ENCODE results near the gene PTTG1.

Gene PTTG1

GRCh38 chr5:160418561-160419457 lies 2.8 kb upstream of the PTTG1 start, which contains the start of gene SLU7:
SLU7 (minus strand) TSS chr5:160419081; CDS start chr5:160415294, 3,787 bp downstream.
- Histone ChIP-seq H3K27me3 (no peaks in the 10 kb centered on the region), H3K4me1 (peaks cover 0 to 40% (median 21%) of the 10 kb centered on the region in 4 donors), H3K4me3 (peak within 1 kb of the TSS; percentile 65 to 82), H3K9me3 (no peaks in the 10 kb centered on the region), H3K27ac (peak within 1 kb of the TSS; percentile 86 to 91), H3K36me3 (peaks cover 6 to 14% (median 13%) of the 10 kb centered on the region in 3 donors)
- TF ChIP-seq, protein P1, sequence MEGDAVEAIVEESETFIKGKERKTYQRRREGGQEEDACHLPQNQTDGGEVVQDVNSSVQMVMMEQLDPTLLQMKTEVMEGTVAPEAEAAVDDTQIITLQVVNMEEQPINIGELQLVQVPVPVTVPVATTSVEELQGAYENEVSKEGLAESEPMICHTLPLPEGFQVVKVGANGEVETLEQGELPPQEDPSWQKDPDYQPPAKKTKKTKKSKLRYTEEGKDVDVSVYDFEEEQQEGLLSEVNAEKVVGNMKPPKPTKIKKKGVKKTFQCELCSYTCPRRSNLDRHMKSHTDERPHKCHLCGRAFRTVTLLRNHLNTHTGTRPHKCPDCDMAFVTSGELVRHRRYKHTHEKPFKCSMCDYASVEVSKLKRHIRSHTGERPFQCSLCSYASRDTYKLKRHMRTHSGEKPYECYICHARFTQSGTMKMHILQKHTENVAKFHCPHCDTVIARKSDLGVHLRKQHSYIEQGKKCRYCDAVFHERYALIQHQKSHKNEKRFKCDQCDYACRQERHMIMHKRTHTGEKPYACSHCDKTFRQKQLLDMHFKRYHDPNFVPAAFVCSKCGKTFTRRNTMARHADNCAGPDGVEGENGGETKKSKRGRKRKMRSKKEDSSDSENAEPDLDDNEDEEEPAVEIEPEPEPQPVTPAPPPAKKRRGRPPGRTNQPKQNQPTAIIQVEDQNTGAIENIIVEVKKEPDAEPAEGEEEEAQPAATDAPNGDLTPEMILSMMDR (IDR thresholded peaks at IDR 0.05): no peak
- DNase-seq: peak; percentile 92 to 97
- intact Hi-C loops (cut with DNase I; ENCODE audit: low total_unique reads): no loop called here

DNA sequence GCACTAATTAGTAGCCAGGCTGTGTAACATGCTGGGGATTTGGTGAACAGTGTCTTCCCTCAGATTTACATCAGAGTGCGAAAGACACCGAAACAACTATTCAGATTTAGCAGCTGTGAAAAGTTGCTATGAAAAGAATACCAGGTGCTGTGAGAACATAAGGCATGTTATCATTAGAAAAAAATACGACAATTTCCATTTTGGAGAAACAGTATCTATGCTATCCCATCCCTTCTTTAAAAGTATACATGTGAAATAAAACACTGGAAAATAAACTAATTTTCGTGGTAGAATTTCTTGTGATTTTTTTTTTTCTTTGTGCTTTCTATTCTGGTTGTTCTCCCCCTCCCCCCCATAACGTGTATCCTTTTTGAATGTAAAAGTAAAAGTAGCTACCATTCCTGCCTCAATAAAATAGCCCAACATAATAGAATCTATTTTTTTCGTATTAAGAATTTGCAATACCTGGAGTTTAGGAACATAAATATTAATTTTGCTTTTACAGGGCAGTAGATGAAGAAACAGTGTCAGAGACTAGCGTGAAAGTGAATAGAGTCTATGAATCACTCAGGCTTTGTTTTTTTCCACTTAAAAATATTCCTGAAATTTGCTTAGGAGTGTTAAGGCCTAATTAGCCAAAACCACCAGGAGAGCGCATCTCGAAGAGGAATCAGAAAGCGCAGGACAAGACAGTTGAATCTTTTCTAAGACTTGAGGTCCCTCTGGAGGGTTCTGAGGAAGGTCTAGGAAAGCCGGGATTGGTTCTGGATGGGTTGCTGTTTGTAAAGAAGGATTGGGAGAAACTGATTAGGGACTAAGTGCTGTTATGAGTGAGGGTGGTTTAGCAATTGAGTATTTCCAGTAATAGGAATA lies 2.0 kb upstream of the PTTG1 start:
- no peak for DNase-seq
- Histone ChIP-seq H3K4me3 (peak overlapping the region; percentile 65 to 82), H3K27me3 (no peaks in the 10 kb centered on the region), H3K4me1 (peaks cover 0 to 40% (median 21%) of the 10 kb centered on the region in 4 donors), H3K9me3 (no peaks in the 10 kb centered on the region), H3K27ac (peak overlapping the region; percentile 86 to 91), H3K36me3 (peaks cover 0 to 5% (median 5%) of the 10 kb centered on the region in 3 donors)
- TF ChIP-seq, protein P1 (IDR thresholded peaks at IDR 0.05): no peak
- intact Hi-C loops (cut with DNase I; ENCODE audit: low total_unique reads): no loop called here

- H3K36me3 ChIP-seq: no peaks in the 10 kb centered on the region
- no peaks in the 10 kb centered on the region for H3K27me3 ChIP-seq
- intact Hi-C loops (cut with DNase I; ENCODE audit: low total_unique reads): no loop called here
- DNase-seq: no peak
- H3K4me1 ChIP-seq: peaks cover 0 to 40% (median 20%) of the 10 kb centered on the region in 4 donors
- no peaks in the 10 kb centered on the region for H3K9me3 ChIP-seq
- TF ChIP-seq, protein P1 (IDR thresholded peaks at IDR 0.05): no peak
- peak overlapping the region in 1 of 2 donors; percentile 86 for H3K27ac ChIP-seq
- no peak overlapping the region for H3K4me3 ChIP-seq
These were observed 1.4 kb upstream of the PTTG1 start for GRCh38 chr5:160420331-160420610.

DNA sequence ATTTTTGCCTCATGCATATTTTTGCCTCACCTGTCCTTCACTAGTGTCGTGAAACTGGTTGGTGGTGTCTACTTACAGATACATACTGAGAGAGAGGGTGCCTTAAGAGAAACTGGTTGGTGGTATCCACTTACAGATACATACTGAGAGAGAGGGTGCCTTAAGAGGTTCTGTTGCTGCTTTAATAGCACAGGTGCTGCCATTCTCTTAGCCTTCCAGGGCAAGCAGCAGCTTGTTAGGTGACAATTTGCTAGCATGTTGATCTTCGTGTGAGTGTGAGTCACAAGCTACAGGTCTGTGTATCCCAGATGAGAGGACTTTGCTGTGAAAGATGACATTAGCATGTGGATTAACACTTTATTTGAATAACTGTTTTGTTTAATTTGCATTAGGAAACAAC lies 1.4 kb downstream of the PTTG1 start:
- H3K36me3 ChIP-seq: no peaks in the 10 kb centered on the region
- no peak overlapping the region for H3K27ac ChIP-seq
- no peaks in the 10 kb centered on the region for H3K27me3 ChIP-seq
- no peaks in the 10 kb centered on the region for H3K9me3 ChIP-seq
- intact Hi-C loops (cut with DNase I; ENCODE audit: low total_unique reads): no loop called here
- no peak for DNase-seq
- H3K4me3 ChIP-seq: no peak overlapping the region
- peaks cover 0 to 16% (median 8%) of the 10 kb centered on the region in 4 donors for H3K4me1 ChIP-seq
- TF ChIP-seq, protein P1 (IDR thresholded peaks at IDR 0.05): no peak

GRCh38 chr5:160427607-160428006 lies 6.0 kb downstream of the PTTG1 start:
- no peaks in the 10 kb centered on the region for H3K36me3 ChIP-seq
- TF ChIP-seq, protein P1 (IDR thresholded peaks at IDR 0.05): no peak
- intact Hi-C loops (cut with DNase I; ENCODE audit: low total_unique reads): no loop called here
- no peaks in the 10 kb centered on the region for H3K9me3 ChIP-seq
- DNase-seq: no peak
- H3K4me1 ChIP-seq: no peaks in the 10 kb centered on the region
- no peak overlapping the region for H3K27ac ChIP-seq
- H3K27me3 ChIP-seq: no peaks in the 10 kb centered on the region
- H3K4me3 ChIP-seq: no peak overlapping the region

Data from tibial artery (tissue), 4 donors.